NCI-H82 treated with DMSO at 0.1 percent for 48 hours (cell line): ENCODE results near the gene SIL1.

Experiments used
- DNase-seq: peaks from one replicate; lab custom pipeline; 2025; ENCODE audit not compliant: unreplicated experiment; lab: John Stamatoyannopoulos, UW

SIL1 gene

GRCh38 chr5:139146809-139147482 is 51.2 kb downstream of the SIL1 start:
- DNase-seq, result no peak

- DNase-seq, result no peak
Measured at GRCh38 chr5:139141446-139142204, 56.5 kb downstream of the SIL1 start.

- DNase-seq, result no peak
Measured at GRCh38 chr5:139140591-139141071, 57.5 kb downstream of the SIL1 start.

GRCh38 chr5:139138809-139139208 is 59.4 kb downstream of the SIL1 start:
- DNase-seq, result no peak

- no peak for DNase-seq
Measured at GRCh38 chr5:139138109-139138508, 60.1 kb downstream of the SIL1 start.

GRCh38 chr5:139137697-139138096 is 60.5 kb downstream of the SIL1 start:
- peak; percentile 28 for DNase-seq

GRCh38 chr5:139134906-139135305 is 63.3 kb downstream of the SIL1 start:
- no peak for DNase-seq

GRCh38 chr5:139133282-139133681 is 64.9 kb downstream of the SIL1 start:
- peak; percentile 88 for DNase-seq

- DNase-seq, result no peak
Measured at GRCh38 chr5:139132515-139132914, 65.7 kb downstream of the SIL1 start.

- no peak for DNase-seq
Measured at GRCh38 chr5:139131921-139132432, 66.2 kb downstream of the SIL1 start.

GRCh38 chr5:139131465-139131864 is 66.7 kb downstream of the SIL1 start:
- no peak for DNase-seq

GRCh38 chr5:139131062-139131461 is 67.1 kb downstream of the SIL1 start:
- no peak for DNase-seq

GRCh38 chr5:139130214-139130613 is 68.0 kb downstream of the SIL1 start:
- DNase-seq, result no peak

GRCh38 chr5:139126711-139127111 is 71.5 kb downstream of the SIL1 start:
- DNase-seq, result no peak

GRCh38 chr5:139125991-139126390 is 72.2 kb downstream of the SIL1 start:
- DNase-seq, result no peak

GRCh38 chr5:139124774-139125520 is 73.2 kb downstream of the SIL1 start:
- DNase-seq, result no peak

- DNase-seq, result no peak
Measured at GRCh38 chr5:139121120-139121519, 77.0 kb downstream of the SIL1 start.

- no peak for DNase-seq
Measured at GRCh38 chr5:139120521-139120920, 77.6 kb downstream of the SIL1 start.

- DNase-seq, result no peak
Measured at GRCh38 chr5:139118804-139119203, 79.4 kb downstream of the SIL1 start.

- DNase-seq, result no peak
Measured at GRCh38 chr5:139117342-139117884, 80.8 kb downstream of the SIL1 start.

GRCh38 chr5:139116100-139116655 is 82.0 kb downstream of the SIL1 start:
- no peak for DNase-seq
